Measurements from ENCODE around the gene FCN1.

FCN1 gene

DNA sequence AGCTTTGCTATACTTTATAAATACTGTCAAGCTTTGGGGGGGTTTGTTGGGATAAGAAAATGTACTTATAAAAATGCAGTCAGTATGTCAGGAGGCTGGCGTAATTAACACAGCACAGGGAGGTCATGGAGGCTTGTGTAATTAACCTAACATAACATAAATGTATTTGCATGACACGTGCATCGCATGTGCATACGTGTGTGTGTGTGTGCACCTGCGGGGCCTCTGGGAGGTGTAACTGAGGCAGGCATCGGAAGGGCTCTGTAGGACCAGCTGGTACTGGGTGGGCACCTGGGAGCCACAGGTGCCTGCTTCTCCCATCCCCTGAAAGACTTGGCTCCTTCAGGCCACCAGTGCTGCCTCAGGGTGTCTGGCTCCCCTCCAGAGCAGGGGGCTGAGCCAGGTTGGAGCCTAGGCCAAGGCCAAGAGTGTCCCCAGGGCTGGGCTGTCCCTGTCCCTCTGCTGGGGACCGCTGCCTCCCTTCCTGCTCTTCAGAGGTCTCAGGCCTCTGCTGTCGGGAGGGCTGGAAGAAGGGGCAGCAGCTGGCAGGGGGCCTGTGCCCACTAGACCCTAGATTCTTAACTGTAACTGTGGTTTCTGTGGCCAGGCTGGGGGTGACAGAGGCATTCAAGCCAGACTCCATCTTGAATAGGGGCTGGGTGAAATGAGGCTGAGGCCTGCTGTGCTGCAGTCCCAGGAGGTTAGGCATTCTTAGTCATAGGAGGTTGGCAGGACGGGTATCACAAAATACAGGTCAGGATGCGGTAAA is 28.1 kb downstream of the FCN1 start:
- DNase-seq: no peak

DNA sequence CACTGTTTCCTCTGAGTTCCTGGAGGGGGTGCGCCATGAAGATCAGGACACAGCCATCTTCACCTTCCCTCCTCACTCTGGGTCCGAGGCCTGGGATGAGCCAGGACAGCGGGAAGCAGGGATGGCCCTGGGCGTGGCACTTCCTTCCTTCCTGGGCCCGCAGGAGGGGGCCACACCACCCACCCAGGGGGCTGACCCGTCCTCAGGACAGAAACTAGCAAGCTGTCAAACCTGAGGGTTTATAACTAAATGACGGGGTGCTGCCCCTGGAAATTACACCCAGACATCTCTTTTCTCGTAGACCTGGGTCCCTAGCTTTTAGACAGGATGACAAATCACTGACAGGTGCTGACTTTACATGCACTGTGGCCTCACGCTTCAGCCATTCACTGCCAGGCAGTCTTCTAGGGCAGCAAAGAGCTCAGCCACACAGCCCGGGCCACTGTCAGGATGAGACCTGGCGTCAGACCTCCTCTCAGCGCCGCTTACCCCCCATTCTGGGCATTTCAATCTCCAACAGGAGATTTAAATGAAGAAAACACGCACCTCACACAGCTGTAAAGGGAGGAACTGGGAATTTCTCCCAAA is 29.0 kb downstream of the FCN1 start:
- DNase-seq: no peak

DNA sequence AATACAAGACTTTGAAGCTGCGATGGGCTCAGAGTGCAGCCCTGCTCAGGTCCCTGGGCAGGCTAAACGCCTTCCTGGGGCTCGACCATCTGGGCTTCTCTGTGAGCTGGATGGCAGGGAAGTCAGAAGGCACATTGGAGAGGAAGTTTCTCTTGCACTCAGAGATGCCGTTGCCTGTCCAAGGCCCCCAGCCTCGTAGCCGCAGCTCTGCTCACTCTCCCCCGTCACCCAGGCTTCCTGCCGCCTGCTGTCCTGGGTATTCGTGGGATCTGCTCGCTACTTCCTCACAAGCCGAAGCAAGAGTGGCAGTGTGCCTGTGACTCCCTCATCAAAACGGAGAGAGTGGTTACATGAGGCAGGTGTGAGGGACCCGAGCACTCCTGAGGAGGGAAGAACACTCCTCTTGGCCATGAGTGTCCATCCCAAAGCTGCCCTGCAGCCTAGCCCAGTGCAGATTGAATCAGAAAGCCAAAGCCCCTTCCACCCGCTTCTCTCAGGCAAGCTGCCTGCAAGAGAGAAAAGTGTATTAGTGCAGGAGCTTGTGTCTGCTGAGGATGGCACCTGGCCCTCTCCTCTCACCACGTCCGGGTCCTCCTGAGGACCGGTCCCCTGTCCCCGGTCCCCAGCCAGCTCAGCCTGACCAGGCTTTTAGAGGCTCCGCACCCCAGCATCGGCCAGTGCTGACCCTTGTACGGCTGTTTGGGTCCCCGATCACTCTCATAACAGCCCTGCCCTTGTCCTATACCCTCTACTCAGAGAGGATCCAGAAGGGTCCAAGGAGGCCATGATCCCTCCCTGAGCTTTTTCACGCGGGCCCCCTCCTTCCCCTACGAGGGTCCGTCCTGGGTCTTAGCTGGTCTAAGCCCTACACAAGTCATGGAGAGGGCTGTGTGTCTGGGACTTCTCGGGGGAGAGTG is 29.8 kb downstream of the FCN1 start:
- DNase-seq: no peak

DNA sequence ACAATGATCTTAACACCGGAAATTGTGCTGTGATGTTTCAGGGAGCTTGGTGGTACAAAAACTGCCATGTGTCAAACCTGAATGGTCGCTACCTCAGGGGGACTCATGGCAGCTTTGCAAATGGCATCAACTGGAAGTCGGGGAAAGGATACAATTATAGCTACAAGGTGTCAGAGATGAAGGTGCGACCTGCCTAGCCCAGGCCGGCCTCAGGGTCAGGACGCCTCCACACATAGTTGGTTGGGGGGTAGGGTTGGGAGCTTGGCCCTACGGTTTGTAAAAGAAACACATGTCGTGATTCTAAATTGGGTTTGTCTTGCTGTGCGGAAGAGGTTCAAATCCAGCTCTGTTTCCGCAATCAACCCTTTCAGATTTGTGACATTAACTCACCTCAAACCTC is 30.5 kb downstream of the FCN1 start:
- no peak for DNase-seq

DNA sequence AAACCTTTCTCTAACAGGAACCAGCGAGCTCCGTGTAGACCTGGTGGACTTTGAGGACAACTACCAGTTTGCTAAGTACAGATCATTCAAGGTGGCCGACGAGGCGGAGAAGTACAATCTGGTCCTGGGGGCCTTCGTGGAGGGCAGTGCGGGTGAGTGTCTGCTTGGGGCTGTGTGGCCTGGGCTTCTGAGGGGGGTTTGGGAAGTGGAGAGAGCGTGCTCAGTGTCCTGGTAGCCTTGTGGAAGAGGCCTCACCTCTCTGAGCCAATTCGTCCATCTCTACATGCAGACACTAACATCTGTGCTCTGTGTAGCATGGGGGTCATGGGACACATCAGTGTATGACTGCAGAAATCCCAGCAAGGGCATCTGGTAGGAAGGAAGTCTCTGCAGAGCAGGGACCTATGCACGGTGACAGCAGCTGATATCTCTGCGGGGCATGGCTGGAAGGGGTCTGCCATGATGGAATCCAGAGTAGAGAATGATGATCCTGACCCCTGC is 31.2 kb downstream of the FCN1 start:
- DNase-seq: no peak

DNA sequence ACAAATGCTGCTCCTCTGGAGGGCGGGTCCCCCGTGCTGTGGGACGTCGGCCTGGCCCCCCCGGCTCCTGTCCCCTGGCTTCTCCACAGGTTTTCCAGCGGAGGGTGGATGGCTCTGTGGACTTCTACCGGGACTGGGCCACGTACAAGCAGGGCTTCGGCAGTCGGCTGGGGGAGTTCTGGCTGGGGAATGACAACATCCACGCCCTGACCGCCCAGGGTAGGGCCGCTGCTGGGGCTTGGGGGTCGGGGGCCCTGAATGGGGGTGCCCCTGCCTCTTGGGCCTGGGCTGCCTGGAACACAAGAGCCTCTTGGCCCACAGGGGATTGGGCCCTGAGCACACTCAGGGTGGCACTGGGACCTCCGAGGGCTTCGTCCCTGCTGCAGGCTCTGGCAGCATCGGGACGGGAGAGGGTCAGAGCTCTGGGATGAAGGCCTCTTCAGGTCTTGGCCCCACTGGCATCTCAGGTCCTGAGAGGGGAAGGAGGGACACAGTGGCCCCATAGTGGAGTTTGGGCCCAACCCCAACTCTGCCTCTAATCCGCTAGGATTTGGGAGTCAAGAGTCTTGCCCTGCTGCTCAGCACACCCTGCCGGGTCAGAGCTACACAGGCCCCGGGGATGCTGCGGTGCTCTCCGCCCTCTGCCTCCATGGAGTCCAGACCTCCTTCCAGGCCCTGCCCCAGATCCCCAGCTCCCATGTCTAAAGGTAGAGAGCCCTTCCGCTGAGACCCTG is 31.9 kb downstream of the FCN1 start:
- no peak for DNase-seq

DNA sequence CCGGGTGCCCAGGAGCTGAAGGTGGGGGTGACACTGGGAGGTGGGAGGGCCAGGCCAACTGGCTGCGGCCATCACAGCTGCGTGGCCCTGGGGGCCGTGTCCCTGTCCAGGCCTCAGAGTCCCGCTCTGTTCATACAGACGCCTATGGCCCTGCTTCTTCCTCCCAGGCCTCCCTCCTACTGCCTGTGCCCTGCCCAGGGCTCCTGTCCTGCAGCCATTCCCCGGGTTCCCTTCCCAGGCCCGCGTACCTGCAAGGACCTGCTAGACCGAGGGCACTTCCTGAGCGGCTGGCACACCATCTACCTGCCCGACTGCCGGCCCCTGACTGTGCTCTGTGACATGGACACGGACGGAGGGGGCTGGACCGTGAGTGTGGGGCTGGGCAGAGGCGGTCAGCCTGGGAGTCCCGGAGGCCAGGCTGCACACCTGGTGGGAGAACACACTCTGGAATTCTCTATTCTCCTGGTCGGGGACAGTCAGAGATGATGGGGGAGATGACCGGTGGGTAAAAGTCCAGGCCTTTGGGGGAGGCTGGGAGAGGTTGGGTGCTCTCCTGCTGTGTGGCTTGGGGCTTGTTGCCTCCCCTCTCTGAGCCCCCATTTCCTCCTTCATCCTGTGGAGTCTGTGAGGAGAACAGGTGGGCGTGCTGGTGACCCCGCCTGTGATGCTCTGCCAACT is 32.6 kb downstream of the FCN1 start:
- DNase-seq: no peak

DNA sequence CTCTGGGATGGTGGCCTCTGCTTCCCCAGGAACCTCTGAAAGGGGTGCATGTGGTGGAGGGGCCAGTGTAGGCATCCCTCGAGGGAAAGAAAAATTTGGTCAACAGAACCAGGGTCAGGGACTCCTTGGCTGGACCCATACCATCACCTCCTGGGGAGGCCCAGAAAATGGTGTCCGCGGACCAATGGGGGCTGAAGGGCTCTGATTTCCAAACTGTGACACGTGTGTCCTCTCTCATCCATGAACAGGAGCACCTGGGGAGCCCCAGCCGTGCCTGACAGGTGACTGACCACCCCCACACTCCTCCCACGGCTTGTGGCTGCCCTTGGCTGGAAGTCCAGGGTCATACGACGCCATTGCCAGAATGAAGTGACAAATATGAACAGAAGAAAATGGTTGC is 33.2 kb downstream of the FCN1 start:
- no peak for DNase-seq

DNA sequence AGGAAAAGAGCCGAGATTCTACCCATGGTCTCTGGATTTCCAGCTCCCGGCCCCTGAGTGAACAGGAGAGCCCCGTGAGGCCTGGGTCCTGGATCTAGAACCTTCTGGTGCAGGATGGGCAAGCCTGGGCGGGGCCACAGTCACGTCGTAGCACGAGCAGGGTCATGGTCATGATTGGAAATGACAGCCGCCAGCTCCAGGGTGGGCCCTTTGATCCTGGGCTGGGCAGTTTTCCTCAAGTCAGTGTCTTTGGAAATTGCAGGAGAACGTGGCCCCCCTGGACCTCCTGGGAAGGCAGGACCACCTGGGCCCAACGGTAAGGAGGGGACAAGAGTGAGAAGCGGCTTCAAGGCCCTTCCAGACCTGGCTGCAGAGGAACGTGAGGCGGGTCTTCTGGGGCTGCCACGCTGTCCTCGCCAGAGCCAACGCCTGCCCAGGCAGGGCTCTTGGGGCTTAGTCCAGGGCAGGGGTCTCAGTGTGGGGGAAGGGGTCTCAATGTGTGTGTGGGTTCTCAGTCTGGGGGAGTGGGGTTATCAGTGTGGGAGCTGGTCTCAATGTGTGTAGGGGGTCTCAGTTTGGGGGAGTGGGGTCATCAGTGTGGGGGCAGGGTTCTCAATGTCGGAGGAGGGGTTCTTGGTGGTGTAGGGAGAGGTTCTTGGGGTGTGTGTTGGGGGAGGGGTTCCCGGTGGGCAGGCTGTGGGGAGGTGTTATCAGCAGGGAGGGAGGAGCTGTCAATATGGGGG is 34.5 kb downstream of the FCN1 start:
- no peak for DNase-seq

DNA sequence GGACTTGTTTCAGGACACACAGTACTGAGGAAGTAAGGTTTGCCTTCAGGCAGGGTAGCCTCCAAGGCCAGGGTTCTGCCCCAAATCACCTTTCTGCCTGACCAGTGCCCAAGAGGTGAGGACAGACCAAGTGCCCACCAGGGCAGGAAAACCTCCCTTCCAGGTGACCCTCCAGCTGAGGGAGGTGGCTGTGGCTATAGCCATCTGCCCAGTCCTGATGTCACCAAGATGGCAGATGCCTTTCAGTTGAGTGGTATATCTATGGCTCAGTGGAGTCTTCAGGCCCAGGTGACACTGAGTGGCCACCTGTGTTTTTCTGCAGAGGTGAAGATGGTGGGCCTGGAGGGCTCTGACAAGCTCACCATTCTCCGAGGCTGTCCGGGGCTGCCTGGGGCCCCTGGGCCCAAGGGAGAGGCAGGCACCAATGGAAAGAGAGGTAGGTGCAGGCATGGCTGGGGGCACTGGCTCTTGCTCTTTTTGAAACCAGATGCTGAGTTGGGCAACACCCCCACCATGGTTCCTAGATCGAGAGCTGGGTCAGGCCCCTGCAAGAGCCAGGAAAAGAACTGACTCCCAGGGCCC is 35.4 kb downstream of the FCN1 start:
- DNase-seq: no peak

DNA sequence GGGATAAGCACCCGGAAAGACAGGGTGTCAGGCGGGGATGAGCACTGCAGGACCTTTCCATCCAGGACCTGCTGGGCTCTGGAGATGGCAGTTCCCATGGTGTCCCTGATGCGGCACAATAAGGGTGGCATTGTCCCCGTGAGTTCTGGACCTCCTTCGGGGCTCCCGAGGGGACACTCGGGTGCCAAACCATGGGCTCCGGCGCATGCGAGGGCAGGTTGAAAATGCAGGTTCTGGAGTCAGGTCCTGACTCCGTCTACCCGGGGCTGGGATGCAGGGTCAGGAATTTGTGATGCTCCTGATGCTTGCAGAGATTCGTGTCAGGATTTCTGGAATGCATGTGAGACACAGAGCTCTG is 36.4 kb downstream of the FCN1 start:
- no peak for DNase-seq

DNA sequence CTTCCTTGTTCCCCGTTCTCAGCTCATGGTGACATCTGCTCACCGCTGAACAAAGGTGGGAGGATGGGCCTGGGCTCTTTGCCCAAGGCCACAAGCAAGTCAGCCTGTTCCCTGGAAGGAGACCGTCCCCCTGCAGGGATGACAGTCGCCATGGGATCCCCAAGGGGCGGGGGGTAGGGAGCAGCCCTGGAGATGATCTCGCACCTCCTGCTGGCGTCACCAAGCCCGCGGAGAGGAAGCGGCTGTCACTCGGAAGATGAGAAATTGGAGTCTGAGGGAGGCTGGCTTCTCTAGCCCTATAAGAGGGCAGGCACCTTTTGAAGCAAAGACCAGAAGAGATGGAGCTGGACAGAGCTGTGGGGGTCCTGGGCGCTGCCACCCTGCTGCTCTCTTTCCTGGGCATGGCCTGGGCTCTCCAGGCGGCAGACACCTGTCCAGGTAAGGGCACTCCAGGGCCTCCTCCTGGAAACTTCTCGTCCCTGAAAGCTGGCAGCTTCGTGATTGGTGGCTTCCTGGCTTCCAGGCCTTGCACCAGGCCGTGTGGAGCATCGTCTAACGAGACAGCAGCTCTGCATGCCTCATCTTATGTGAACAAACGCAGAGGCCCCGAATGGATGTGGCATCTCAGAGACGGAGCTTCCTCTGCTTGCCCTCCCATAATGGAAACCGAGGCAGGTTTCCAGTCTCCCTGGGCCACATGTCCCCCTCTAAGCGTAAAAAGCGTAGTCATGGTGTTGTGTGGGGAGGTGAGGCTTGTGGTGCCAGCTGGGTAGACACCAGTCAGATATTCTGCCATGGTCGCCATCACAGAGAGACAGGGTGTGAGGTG is 37.0 kb downstream of the FCN1 start, which contains the start of gene FCN2:
Gene FCN2, plus strand, starts transcription at position 327 of the 829 bp plus-strand sequence. Its CDS starts 12 bp downstream, at position 339.
- no peak for DNase-seq

DNA sequence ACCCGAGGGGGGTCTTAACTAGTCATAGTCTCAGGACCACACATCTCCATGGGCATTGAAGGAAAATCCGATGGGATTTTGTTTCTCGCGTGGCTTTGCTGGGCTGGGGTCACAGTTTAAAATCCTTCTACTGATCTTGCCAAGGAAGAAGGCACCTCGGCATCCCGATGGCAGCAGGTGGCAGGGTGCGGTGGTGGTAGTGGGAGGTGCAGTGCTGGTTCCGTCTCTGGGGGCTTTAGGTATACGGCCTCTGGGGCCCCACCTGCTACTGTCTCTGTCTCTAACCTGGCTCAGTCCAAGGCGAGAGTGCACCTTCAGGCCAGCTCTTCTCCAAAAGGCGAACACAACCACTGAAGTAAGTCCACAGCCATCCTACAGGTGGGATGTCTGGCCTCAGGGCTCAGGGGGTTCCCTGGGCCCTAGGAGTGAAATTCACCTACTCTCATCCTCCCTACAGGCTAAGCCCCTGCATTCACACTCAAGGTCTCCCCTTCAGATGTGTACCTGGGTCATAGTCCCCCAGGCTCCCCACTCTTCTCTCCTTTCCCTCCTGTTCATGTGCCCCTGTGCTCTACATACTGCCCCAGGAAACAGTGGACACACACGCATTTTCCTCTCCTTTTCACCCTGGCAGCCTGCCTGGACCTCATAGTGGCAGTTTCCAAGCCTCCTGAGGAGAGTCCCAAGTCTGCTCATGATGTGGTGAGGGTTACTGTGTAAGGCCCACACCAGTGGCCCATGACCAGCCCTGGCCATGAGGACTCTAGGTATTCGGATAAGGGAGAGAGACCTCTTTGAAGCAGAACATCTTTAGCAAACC is 37.8 kb downstream of the FCN1 start:
- DNase-seq: no peak

DNA sequence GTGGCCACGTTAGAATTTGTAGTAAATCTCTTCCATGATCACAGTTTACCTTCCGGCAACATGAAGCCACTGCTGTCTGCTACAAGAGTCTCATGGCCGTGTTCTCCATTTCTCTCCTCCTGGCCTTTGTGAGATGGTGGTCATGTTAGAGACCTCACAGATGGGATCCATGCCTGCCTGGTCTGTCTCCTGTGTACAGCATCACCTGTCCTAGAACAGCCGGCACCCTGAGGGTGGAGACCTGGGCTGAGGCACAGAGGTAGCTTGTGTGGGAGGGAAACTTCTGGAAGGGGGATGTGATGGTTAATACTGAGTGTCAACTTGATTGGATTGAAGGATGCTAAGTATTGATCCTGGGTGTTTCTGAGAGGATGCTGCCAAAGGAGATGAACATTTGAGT is 40.2 kb downstream of the FCN1 start:
- no peak for DNase-seq

DNA sequence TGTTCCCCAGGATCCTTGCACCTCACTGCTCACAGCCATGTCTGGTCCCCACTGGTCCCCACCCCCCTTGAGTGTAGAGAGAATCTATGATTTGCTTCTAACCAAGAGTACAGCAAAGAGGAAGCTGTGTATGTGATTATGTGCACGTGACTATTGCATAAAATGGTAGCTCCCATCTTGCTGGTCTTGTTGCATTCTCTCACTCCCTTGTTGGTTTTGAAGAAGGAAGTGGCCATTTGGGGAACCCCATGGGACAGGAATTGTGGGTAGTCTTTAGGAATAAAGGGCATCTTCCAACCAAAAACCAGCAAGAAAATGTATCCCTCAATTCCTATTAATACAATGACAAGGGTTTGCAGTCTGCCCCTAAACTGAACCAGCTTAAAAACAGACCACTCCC is 42.3 kb downstream of the FCN1 start:
- no peak for DNase-seq

DNA sequence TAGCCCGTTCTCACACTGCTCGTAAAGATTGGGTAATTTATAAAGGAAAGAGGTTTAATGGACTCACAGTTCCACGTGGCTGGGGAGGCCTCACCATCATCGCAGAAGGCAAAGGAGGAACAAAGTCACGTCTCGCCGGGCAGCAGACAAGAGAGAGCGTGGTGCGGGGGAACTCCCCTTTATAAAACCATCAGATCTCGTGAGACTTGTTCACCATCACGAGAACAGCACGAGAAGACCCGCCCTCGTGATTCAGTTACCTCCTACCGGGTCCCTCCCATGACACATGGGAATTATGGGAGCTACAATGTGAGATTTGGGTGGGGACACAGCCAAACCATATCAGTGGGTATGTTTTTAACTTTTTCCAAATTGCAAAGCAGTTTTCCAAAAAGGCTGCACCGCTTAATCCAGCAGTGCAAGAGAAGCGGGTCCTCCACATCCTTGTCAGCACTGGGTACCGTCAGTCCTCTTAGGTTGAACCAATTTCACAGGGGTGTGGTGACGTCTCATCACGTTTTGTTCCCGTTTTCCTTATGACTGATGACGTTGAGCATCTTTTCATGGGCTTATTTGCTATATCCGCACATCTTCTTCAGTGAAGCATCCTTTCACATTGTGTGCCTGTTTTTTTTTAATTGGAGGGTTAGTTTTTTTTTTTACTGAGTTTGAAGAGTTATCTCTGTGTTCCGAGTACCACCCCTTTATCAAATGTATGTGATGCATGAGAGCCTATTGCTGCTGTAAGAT is 45.1 kb downstream of the FCN1 start:
- DNase-seq: no peak

DNA sequence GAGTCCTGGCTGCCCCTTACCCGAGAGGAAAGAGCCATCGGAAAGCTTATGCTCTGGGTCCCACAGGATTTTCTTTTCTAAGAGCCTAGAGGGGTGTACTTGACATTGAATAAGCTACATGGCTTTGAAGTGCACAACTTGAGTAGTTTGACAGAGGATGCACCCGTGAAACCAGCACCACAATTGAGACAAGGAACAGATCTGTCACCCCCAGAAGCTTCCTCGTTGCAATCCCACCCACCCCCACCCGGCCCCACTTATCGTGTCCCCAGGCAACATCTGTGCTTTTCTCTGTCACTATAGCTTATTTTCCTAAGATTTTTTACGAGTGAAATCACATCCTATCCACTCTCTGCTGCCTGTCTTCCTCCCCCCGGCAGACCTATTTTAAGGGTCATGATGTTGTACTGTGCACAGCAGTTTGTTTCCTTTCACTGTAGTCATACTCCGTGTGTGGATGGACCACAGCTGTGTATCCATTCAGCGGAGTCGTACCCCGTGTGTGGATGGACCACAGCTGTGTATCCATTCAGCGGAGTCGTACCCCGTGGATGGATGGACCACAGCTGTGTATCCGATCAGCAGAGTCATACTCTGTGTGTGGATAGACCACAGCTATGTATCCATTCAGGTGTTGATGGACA is 45.9 kb downstream of the FCN1 start:
- DNase-seq: no peak

Measured in NCI-H2081 (cell line).